Gastroesophageal sphincter (tissue), 3 donors: ENCODE results near the gene COL5A1.

Source experiments
- EP300 ChIP-seq: sonication (generic); formaldehyde crosslinking; IDR thresholded peaks from one replicate; pipeline ENCODE4 v1.6.1; 2017; ENCODE audit warnings: antibody characterized with exemption, mild to moderate bottlenecking
- POLR2A ChIP-seq, 2 donors: fragments of 450-650 bp; IDR thresholded peaks; one replicate each; pipeline ENCODE4 v1.6.1; 2017; ENCODE audit warnings: antibody characterized with exemption in 2 of 2, mild to moderate bottlenecking in 2 of 2, moderate library complexity in 1 of 2
- POLR2AphosphoS5 ChIP-seq: sonication (generic); formaldehyde crosslinking; IDR thresholded peaks from one replicate; pipeline ENCODE4 v1.6.1; 2017; ENCODE audit warnings: antibody characterized with exemption
- TF ChIP-seq, protein P1 (sequence below), 4 experiments: fragments of 200-600 bp in 2 of 4; fragments of 450-650 bp in 2 of 4; sonication (generic) in 1 of 4; IDR thresholded peaks; one replicate each; pipeline ENCODE4 v1.5.1; 2017 to 2019; ENCODE audit warnings: antibody characterized with exemption in 4 of 4, mild to moderate bottlenecking in 2 of 4, moderate library complexity in 2 of 4

DNA sequence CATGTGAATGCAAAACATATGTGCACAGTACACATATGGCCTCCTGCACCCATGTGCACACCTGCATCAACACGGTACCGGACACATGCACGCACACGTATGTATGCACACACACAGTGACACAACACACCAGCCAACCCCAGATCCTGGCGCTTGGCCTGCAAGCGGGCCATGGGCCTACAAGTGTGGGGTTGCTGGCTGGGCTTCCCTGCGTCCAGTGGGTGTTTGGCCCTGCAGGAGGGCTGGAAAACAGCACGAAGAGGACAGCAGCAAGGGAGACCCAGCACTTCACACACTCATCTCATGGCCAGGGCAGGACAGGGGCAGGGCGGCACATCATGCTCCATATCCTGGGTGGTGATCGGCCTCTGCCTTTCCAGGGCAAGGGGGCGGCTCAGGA, 77.7 kb downstream of the COL5A1 start:
- TF ChIP-seq, protein P1, sequence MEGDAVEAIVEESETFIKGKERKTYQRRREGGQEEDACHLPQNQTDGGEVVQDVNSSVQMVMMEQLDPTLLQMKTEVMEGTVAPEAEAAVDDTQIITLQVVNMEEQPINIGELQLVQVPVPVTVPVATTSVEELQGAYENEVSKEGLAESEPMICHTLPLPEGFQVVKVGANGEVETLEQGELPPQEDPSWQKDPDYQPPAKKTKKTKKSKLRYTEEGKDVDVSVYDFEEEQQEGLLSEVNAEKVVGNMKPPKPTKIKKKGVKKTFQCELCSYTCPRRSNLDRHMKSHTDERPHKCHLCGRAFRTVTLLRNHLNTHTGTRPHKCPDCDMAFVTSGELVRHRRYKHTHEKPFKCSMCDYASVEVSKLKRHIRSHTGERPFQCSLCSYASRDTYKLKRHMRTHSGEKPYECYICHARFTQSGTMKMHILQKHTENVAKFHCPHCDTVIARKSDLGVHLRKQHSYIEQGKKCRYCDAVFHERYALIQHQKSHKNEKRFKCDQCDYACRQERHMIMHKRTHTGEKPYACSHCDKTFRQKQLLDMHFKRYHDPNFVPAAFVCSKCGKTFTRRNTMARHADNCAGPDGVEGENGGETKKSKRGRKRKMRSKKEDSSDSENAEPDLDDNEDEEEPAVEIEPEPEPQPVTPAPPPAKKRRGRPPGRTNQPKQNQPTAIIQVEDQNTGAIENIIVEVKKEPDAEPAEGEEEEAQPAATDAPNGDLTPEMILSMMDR (IDR thresholded peaks at IDR 0.05) = no peak
- no peak for TF ChIP-seq EP300
- TF ChIP-seq POLR2A (IDR thresholded peaks at IDR 0.05) = no peak
- TF ChIP-seq POLR2AphosphoS5 = no peak
